ENCODE data around the gene CTNNA3. TPM values are rescaled to one million over a fixed set of nuclear protein-coding genes. Genes with fewer than 3 reads are reported as not detected.

Gene CTNNA3
- total and polyA plus RNA-seq, 2 donors (not counting 3 experiments of a cell fraction or from before 2014, with no cell fraction given) = not detected

DNA sequence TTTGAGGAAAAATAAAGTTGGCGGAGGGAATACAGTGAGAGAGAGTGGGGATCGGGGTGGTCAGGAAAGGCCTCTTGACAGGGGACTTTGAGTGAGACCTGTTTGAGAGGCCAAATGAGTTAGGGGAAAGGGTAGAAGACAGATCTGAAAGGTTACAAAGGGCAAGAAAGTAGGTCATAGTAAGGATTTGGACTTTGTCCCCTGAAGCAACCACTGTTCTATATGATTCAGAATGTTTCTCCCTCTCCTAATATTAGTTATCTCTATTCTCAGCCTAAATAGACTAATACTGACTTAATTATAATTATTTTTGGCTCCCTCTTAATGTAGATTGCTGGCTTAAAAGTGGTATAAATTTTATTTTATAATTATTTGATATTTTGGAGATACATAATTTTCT lies 88.0 kb downstream of the CTNNA3 start:
- no peak overlapping the region for H3K9ac ChIP-seq (replicated peaks; ENCODE audit: extremely low read depth, insufficient read depth, low read length)
- H3K36me3 ChIP-seq (ENCODE audit: control insufficient read depth in 2 of 2, extremely low read depth in 1 of 2, insufficient read depth in 2 of 2, low read length in 2 of 2) = no peaks in the 10 kb centered on the region
- no TSS peak for BruUV-seq (replicated peaks)
- H3K27ac ChIP-seq (ENCODE audit: insufficient read depth, low read depth, low read length) = peak overlapping the region; percentile 29
- TF ChIP-seq JUN (IDR thresholded peaks at IDR 0.05; ENCODE audit: borderline replicate concordance, insufficient read depth, insufficient read length, low read depth) (no peak), CTCF (IDR thresholded peaks at IDR 0.05; ENCODE audit: extremely low read depth in 1 of 2, insufficient read depth in 1 of 2, low read depth in 1 of 2, low read length in 2 of 2) (no peak), FOS (IDR thresholded peaks at IDR 0.05; ENCODE audit: borderline replicate concordance, insufficient read depth, low read length) (no peak), GATA2 (IDR thresholded peaks at IDR 0.05; ENCODE audit: insufficient read depth, insufficient read length, low read depth, low read length) (no peak), POLR2AphosphoS5 (IDR thresholded peaks at IDR 0.05; ENCODE audit: insufficient read depth, low read depth, low read length) (no peak), EZH2 (IDR thresholded peaks at IDR 0.05; ENCODE audit: borderline replicate concordance, low read depth, low read length, severe bottlenecking) (no peak), POLR2A (IDR thresholded peaks at IDR 0.05; ENCODE audit: low read depth, low read length) (no peak), MYC (IDR thresholded peaks at IDR 0.05; ENCODE audit: low read depth, low read length) (no peak)
- TF ChIP-seq, protein P1, sequence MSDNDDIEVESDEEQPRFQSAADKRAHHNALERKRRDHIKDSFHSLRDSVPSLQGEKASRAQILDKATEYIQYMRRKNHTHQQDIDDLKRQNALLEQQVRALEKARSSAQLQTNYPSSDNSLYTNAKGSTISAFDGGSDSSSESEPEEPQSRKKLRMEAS (IDR thresholded peaks at IDR 0.05; ENCODE audit: insufficient read depth, insufficient read length) = no peak
- H3K9me3 ChIP-seq (replicated peaks; ENCODE audit: control insufficient read depth, insufficient read depth, low read length) = no peaks in the 10 kb centered on the region
- dilution Hi-C loops (cut with MboI; ENCODE audit: extremely low pct_ligation_motif_present, low sequenced_read_pairs) (no loop called here), intact Hi-C loops (cut with micrococcal nuclease) (loop anchor here (5.0 to 10.0 kb wide), 2 partner anchors 59 to 167 kb away; no protein-coding TSS in a partner anchor)
- peaks cover 21% of the 10 kb centered on the region for H3K4me1 ChIP-seq (ENCODE audit: control insufficient read depth, extremely low read depth, insufficient read depth, low read length)
- H3K27me3 ChIP-seq (ENCODE audit: control insufficient read depth in 2 of 2, insufficient read depth in 2 of 2, low read length in 2 of 2) = no peaks in the 10 kb centered on the region
- H3K9me1 ChIP-seq (replicated peaks; ENCODE audit: control insufficient read depth, extremely low read depth, insufficient read depth, low read length) = no peaks in the 10 kb centered on the region
- ChIA-PET CTCF (no interaction called here), POLR2A (no interaction called here)
- H3K79me2 ChIP-seq (ENCODE audit: control insufficient read depth, insufficient read depth, low read length) = no peaks in the 10 kb centered on the region
- H3K4me2 ChIP-seq (ENCODE audit: insufficient read depth, low read length) = peak overlapping the region; percentile 24
- DNase-seq (ENCODE audit: low read depth, low spot score) (no peak), FAIRE-seq (no peak)
- H4K20me1 ChIP-seq (replicated peaks; ENCODE audit: control insufficient read depth, extremely low read depth, insufficient read depth, low read length) = no peaks in the 10 kb centered on the region
- no peak overlapping the region for H3K4me3 ChIP-seq (replicated peaks in 1 of 3; ENCODE audit: insufficient read depth in 1 of 3, low read depth in 1 of 3, low read length in 3 of 3)
- no peak overlapping the region for H2AFZ ChIP-seq (ENCODE audit: low read depth, low read length)
